ENCODE measurements around the gene NPW. TPM values are rescaled to one million over a fixed set of nuclear protein-coding genes. Genes with fewer than 3 reads are reported as not detected.

The NPW gene
- total RNA-seq, 1 donor, result not detected

DNA sequence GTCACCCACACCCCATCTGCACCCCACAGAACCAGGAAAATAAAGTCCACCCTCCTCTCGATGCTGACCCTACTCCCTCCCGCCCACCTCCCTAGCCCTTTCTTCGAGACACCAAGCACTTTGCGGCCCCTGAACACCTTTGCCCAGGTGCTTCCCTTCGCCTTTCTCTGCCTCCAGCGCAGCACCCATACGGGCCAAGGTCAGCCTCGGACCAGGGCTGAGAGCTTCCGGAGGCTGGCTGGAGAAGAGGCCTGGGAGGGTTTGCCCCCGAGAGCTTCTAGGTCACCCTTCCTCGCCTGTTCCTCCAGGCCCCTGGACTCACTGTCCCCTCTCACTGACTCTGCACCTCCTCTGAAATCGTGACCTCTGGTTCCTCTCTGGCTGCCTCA lies 4.4 kb downstream of the NPW start:
- TF ChIP-seq, protein P1, sequence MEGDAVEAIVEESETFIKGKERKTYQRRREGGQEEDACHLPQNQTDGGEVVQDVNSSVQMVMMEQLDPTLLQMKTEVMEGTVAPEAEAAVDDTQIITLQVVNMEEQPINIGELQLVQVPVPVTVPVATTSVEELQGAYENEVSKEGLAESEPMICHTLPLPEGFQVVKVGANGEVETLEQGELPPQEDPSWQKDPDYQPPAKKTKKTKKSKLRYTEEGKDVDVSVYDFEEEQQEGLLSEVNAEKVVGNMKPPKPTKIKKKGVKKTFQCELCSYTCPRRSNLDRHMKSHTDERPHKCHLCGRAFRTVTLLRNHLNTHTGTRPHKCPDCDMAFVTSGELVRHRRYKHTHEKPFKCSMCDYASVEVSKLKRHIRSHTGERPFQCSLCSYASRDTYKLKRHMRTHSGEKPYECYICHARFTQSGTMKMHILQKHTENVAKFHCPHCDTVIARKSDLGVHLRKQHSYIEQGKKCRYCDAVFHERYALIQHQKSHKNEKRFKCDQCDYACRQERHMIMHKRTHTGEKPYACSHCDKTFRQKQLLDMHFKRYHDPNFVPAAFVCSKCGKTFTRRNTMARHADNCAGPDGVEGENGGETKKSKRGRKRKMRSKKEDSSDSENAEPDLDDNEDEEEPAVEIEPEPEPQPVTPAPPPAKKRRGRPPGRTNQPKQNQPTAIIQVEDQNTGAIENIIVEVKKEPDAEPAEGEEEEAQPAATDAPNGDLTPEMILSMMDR (IDR thresholded peaks at IDR 0.05; ENCODE audit: extremely low read depth, low read depth, low read length), result no peak
- Histone ChIP-seq H4K20me1 (ENCODE audit: insufficient read depth, low read length) (peaks cover 16% of the 10 kb centered on the region), H3K27me3 (ENCODE audit: insufficient read depth, low read length) (peaks cover 15% of the 10 kb centered on the region), H3K36me3 (ENCODE audit: insufficient read depth, low read length) (no peaks in the 10 kb centered on the region), H3K4me2 (ENCODE audit: insufficient read depth, low read length) (no peak overlapping the region), H3K4me3 (ENCODE audit: insufficient read depth, low read length) (no peak overlapping the region), H3K79me2 (ENCODE audit: insufficient read depth, low read length) (peaks cover 15% of the 10 kb centered on the region), H2AFZ (ENCODE audit: low read length) (no peak overlapping the region), H3K4me1 (ENCODE audit: insufficient read depth, low read length) (peaks cover 18% of the 10 kb centered on the region), H3K27ac (ENCODE audit: low read depth, low read length) (no peak overlapping the region), H3K9me3 (ENCODE audit: low read depth, low read length) (no peaks in the 10 kb centered on the region)
- DNase-seq (ENCODE audit: insufficient read length, low spot score, missing footprints), result no peak

DNA sequence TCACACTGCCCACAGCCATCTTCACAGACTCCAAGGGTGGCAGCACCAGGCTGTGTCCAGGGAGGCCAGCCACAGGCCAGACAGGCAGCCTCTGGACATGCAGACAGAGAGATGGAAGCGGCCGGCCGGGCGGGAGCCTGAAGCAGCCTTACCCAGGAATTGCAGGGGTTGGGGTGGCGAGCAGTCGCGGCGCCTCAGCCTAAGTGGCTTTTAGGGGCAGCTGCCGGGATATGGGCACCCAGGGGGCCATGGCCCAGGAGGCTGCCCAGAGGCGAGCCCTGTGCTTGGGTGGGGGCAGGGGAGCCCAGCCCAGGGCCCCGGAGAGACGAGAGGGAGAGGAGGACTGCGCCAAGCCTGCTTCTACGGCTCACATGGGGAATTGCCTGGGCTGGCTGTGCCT lies 5.7 kb downstream of the NPW start:
- H4K20me1 ChIP-seq (ENCODE audit: insufficient read depth, low read length), result peaks cover 16% of the 10 kb centered on the region
- H3K79me2 ChIP-seq (ENCODE audit: insufficient read depth, low read length), result peaks cover 15% of the 10 kb centered on the region
- H3K4me1 ChIP-seq (ENCODE audit: insufficient read depth, low read length), result peaks cover 18% of the 10 kb centered on the region
- H3K36me3 ChIP-seq (ENCODE audit: insufficient read depth, low read length), result no peaks in the 10 kb centered on the region
- peaks cover 6% of the 10 kb centered on the region for H3K27me3 ChIP-seq (ENCODE audit: insufficient read depth, low read length)
- H3K4me2 ChIP-seq (ENCODE audit: insufficient read depth, low read length), result no peak overlapping the region
- H3K27ac ChIP-seq (ENCODE audit: low read depth, low read length), result no peak overlapping the region
- no peak overlapping the region for H2AFZ ChIP-seq (ENCODE audit: low read length)
- TF ChIP-seq, protein P1 (IDR thresholded peaks at IDR 0.05; ENCODE audit: extremely low read depth, low read depth, low read length), result no peak
- no peaks in the 10 kb centered on the region for H3K9me3 ChIP-seq (ENCODE audit: low read depth, low read length)
- no peak overlapping the region for H3K4me3 ChIP-seq (ENCODE audit: insufficient read depth, low read length)
- DNase-seq (ENCODE audit: insufficient read length, low spot score, missing footprints), result no peak

DNA sequence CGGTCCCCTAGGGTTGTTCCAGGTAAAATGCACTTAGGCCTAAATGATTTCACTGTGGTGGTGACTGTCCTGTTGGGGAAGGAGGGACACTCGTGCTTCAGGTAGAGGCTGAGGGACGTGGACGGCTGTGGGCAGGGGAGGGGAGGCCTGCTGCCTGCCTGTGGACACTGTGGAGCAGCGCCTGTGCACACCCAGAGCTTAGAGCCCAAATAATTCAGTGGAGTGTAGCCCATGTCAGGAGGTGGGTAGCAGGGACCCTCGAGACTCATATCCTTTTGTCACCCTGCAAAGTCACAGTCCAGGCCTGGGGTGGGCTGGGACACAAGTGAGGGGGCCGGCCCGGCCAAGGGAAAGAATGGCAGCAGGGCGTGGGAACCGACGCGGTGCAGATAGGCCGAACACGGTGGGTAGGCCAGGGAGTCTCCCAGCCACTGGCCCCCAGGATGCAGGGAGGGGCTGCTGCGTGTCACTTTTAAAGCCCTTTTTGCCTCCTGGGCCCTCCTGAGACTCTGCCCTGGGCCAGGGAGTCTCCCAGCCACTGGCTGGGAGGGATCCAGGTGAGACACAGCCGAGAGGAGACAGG lies 6.4 kb downstream of the NPW start:
- peak overlapping the region; percentile 61 for H3K4me3 ChIP-seq (ENCODE audit: insufficient read depth, low read length)
- TF ChIP-seq, protein P1 (IDR thresholded peaks at IDR 0.05; ENCODE audit: extremely low read depth, low read depth, low read length), result no peak
- no peaks in the 10 kb centered on the region for H3K36me3 ChIP-seq (ENCODE audit: insufficient read depth, low read length)
- no peaks in the 10 kb centered on the region for H3K9me3 ChIP-seq (ENCODE audit: low read depth, low read length)
- H2AFZ ChIP-seq (ENCODE audit: low read length), result peak overlapping the region; percentile 20
- peaks cover 18% of the 10 kb centered on the region for H3K4me1 ChIP-seq (ENCODE audit: insufficient read depth, low read length)
- no peak overlapping the region for H3K27ac ChIP-seq (ENCODE audit: low read depth, low read length)
- H3K4me2 ChIP-seq (ENCODE audit: insufficient read depth, low read length), result peak overlapping the region; percentile 73
- H3K27me3 ChIP-seq (ENCODE audit: insufficient read depth, low read length), result no peaks in the 10 kb centered on the region
- DNase-seq (ENCODE audit: insufficient read length, low spot score, missing footprints), result no peak
- H4K20me1 ChIP-seq (ENCODE audit: insufficient read depth, low read length), result peaks cover 16% of the 10 kb centered on the region
- peaks cover 15% of the 10 kb centered on the region for H3K79me2 ChIP-seq (ENCODE audit: insufficient read depth, low read length)

DNA sequence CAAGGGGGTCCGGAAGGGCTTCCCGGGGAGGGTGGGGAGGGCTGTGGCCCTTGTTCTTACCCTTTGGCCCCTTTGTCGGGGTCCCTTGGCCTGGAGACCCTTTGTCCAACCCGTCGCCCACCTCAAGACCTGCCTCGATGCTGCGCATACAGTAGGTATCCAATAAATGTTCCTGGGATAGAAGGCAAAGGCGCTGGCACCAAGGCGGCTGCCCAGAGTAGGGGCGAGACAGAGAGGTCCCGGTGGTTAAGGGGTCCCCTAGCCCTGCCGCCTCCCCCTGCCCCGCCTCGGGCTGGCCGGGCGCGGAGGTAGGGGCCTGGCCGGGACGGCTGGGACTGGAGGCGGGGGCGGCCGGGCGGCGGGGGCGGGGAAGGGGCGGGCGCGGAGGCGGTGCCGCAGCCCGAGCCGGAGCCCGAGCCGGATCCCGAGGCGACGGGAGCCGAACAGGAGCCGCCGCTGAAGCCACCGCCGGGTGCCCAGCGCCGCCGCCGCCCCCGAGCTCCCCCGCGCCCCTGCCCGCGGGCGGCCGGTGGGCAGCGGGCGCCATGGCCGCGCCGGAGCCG lies 7.0 kb downstream of the NPW start, which contains the start of gene NHERF2:
Gene NHERF2 (plus strand): TSS at position 442 of the 563 bp plus-strand sequence. CDS start 104 bp downstream, at position 546.
- peak within 1 kb of the TSS; percentile 20 for H2AFZ ChIP-seq (ENCODE audit: low read length)
- H3K9me3 ChIP-seq (ENCODE audit: low read depth, low read length), result no peaks in the 10 kb centered on the region
- peak within 1 kb of the TSS; percentile 79 for H3K4me2 ChIP-seq (ENCODE audit: insufficient read depth, low read length)
- peaks cover 15% of the 10 kb centered on the region for H3K79me2 ChIP-seq (ENCODE audit: insufficient read depth, low read length)
- H3K27me3 ChIP-seq (ENCODE audit: insufficient read depth, low read length), result no peaks in the 10 kb centered on the region
- DNase-seq (ENCODE audit: insufficient read length, low spot score, missing footprints), result peak; percentile 96
- H3K4me1 ChIP-seq (ENCODE audit: insufficient read depth, low read length), result peaks cover 18% of the 10 kb centered on the region
- TF ChIP-seq, protein P1 (IDR thresholded peaks at IDR 0.05; ENCODE audit: extremely low read depth, low read depth, low read length), result no peak
- H3K36me3 ChIP-seq (ENCODE audit: insufficient read depth, low read length), result no peaks in the 10 kb centered on the region
- H3K27ac ChIP-seq (ENCODE audit: low read depth, low read length), result no peak within 1 kb of the TSS
- peaks cover 16% of the 10 kb centered on the region for H4K20me1 ChIP-seq (ENCODE audit: insufficient read depth, low read length)
- peak within 1 kb of the TSS; percentile 72 for H3K4me3 ChIP-seq (ENCODE audit: insufficient read depth, low read length)
